ENCODE results near the gene ANKZF1.

ANKZF1 gene

DNA sequence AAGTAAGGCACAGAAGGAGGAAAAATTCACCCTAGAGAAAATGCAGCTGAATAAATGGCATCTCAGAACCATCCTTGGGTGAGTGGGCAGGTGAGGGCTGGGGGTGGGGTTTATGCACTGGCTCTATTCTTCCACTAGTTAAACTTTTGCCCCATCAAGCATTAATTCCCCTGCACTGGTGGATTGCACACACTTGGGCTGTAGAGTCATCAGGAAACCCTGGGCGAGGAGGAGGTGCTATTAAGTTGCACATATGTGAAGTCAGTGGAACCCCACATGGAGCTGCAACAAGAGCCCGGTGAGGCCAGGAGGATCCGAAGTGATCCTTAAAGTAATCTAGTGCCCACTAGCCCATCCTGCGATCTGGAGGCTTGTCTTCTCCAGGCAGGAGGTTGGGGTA, 42.8 kb downstream of the ANKZF1 start:
- Histone ChIP-seq H3K4me3 (ENCODE audit: low read depth, low read length) (no peak overlapping the region), H3K4me1 (peaks cover 8% of the 10 kb centered on the region), H3K27me3 (no peaks in the 10 kb centered on the region), H3K36me3 (no peaks in the 10 kb centered on the region), H3K9me3 (no peaks in the 10 kb centered on the region)
- TF ChIP-seq, protein P1, sequence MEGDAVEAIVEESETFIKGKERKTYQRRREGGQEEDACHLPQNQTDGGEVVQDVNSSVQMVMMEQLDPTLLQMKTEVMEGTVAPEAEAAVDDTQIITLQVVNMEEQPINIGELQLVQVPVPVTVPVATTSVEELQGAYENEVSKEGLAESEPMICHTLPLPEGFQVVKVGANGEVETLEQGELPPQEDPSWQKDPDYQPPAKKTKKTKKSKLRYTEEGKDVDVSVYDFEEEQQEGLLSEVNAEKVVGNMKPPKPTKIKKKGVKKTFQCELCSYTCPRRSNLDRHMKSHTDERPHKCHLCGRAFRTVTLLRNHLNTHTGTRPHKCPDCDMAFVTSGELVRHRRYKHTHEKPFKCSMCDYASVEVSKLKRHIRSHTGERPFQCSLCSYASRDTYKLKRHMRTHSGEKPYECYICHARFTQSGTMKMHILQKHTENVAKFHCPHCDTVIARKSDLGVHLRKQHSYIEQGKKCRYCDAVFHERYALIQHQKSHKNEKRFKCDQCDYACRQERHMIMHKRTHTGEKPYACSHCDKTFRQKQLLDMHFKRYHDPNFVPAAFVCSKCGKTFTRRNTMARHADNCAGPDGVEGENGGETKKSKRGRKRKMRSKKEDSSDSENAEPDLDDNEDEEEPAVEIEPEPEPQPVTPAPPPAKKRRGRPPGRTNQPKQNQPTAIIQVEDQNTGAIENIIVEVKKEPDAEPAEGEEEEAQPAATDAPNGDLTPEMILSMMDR (IDR thresholded peaks at IDR 0.05; ENCODE audit: low read depth, low read length), result no peak
- DNase-seq, result no peak

DNA sequence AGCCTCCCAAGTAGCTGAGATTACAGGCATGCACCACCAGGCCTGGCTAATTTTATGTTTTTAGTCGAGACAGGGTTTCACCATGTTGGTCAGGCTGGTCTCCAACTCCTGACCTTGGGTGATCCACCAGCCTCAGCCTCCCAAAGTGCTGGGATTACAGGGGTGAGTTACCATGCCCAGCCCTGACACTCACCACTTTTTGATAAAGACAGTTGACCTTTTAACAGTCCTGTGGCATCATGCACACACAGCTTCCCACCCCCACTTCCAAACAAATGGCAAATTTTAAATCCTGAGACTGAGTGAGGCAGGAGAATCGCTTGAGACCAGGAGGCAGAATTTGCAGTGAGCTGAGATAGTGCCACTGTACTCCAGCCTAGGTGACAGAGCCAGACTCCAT, 43.4 kb downstream of the ANKZF1 start:
- Histone ChIP-seq H3K4me1 (peaks cover 11% of the 10 kb centered on the region), H3K27me3 (no peaks in the 10 kb centered on the region), H3K9me3 (no peaks in the 10 kb centered on the region), H3K36me3 (no peaks in the 10 kb centered on the region), H3K4me3 (ENCODE audit: low read depth, low read length) (no peak overlapping the region)
- DNase-seq, result no peak
- TF ChIP-seq, protein P1 (IDR thresholded peaks at IDR 0.05; ENCODE audit: low read depth, low read length), result no peak

DNA sequence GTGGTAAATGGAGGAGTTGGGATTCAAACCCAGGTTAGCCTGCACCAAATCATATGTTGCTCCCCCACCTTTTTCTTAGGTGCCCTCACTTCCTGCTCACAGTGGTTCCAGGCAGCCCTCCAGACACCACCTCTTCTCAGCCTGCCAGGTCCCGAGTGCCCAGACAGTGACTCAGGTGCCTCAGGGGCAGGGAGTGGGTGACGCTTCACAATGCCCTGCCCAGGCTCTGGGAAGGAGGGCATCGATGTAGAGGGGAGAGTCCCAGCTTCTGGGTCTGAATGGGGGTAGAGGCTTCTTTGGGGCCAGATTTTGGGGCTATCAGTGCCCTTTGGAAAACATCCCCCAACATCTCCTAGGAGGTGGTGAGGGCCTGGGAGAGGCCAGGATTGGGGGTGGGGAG, 44.3 kb downstream of the ANKZF1 start:
- Histone ChIP-seq H3K4me1 (peaks cover 20% of the 10 kb centered on the region), H3K27me3 (no peaks in the 10 kb centered on the region), H3K36me3 (no peaks in the 10 kb centered on the region), H3K4me3 (ENCODE audit: low read depth, low read length) (no peak overlapping the region), H3K9me3 (no peaks in the 10 kb centered on the region)
- no peak for DNase-seq
- TF ChIP-seq, protein P1 (IDR thresholded peaks at IDR 0.05; ENCODE audit: low read depth, low read length), result no peak

DNA sequence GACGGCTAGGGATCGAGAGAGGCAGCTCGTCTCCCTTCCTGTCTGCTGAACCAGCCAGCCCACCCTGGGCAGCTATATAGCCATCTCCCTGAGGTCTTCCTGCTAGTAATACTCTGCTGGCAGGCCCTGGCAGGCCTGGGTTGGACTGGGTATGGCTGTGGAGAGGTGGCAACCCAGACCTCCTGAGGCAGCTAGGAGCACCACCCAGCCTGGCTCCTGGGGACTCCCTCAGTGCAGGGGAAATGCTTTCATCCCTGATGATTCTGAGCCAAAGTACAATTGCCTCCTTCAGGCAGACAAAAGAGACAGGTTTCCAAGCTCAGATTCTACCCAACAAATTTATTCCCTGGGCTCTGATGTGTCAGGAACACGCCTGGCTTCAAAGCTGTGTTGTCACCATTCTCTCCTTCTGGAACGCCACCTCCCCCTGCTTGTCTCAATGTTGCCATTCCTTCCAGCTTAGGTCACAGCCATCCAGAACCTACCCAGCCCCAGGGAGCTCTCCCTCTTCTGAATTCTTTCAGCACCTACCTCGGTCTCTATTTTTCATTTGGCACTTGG, 44.8 kb downstream of the ANKZF1 start:
- TF ChIP-seq, protein P1 (IDR thresholded peaks at IDR 0.05; ENCODE audit: low read depth, low read length), result no peak
- no peak for DNase-seq
- H3K36me3 ChIP-seq, result no peaks in the 10 kb centered on the region
- H3K9me3 ChIP-seq, result no peaks in the 10 kb centered on the region
- H3K4me1 ChIP-seq, result peaks cover 15% of the 10 kb centered on the region
- H3K4me3 ChIP-seq (ENCODE audit: low read depth, low read length), result no peak overlapping the region
- H3K27me3 ChIP-seq, result no peaks in the 10 kb centered on the region

DNA sequence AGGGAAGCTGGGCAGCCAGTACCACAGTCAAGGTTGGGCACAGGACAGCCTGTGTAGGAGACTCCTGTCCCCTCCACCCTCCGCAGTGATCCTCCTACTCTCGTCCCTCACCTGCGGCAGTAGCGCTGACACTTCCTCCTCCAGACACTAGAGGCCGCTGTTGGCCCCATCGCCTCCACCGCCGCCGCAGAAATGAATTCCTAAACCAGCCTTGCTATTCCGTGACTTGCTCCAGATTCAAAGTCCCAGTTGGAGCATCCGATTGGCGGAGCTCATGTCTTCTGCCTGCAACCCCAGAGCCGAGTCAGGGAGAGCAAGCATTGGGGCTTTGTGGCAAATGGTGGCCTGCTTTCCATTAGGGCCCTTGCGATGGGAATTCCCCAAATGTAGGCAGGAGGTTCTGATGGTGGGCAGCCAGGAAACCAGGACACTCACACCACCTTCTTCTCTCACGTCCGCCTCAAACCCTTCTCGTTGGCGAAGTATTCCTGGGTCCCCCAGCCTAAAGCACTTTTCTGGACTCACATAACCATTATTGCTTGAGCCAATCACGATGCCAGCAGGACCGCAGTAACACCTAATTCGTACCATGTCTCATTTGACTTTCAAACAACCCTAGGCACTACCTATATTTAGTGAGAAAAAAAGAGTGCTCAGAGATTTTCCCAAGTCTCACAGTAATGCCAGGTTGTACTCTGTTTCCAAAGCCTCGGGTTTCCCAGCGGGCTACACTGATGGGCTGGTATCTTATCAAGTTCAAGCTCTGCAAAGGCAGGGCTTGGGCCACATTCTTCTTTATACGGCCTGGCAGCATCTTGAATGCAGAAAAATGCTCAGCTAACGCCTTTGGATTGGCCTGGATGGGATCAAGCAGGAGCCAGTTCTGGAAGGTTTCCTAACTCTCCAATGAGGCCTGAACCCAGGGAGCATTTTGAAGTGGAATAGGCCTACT, 48.4 kb downstream of the ANKZF1 start:
- peak; percentile 77 for DNase-seq
- TF ChIP-seq, protein P1 (IDR thresholded peaks at IDR 0.05; ENCODE audit: low read depth, low read length), result peak; percentile 93
- Histone ChIP-seq H3K27me3 (no peaks in the 10 kb centered on the region), H3K4me1 (peaks cover 11% of the 10 kb centered on the region), H3K9me3 (no peaks in the 10 kb centered on the region), H3K36me3 (no peaks in the 10 kb centered on the region), H3K4me3 (ENCODE audit: low read depth, low read length) (peak overlapping the region; percentile 41)

DNA sequence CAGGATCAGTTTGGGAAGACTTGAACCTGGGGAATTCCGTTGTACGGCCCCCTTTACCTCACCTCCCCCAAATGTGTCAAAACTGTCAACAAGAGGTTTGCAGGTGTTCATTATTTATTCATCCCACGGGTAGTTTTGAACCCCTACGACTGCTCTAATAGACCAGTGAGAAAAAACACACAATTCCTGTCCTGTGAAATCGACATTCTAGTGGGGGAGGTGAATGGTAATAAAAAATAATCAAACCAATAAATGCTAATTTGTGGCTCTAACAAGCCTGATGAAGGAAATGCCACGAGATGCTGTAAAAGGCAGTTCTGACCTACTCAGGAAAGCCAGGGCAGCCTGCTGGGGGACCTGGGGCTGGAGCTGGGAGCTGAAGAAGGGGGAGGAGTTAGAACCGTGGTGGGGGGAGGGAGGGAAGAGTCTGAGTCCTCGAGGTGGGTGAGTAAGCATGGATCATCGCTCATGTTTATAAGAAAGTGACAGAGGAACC, 49.1 kb downstream of the ANKZF1 start:
- Histone ChIP-seq H3K9me3 (no peaks in the 10 kb centered on the region), H3K27me3 (no peaks in the 10 kb centered on the region), H3K4me1 (peaks cover 11% of the 10 kb centered on the region), H3K4me3 (ENCODE audit: low read depth, low read length) (peak overlapping the region; percentile 42), H3K36me3 (no peaks in the 10 kb centered on the region)
- TF ChIP-seq, protein P1 (IDR thresholded peaks at IDR 0.05; ENCODE audit: low read depth, low read length), result no peak
- no peak for DNase-seq

Data from BE2C (cell line).